LNCaP clone FGC (cell line): Measurements from ENCODE around the gene STUB1.

Experiments used
- DNase-seq: peaks from one replicate; pipeline ENCODE4 v3.0.0-alpha.2; 2011; ENCODE audit warnings: low read depth
- H3K4me3 ChIP-seq: 2 replicates; pipeline ENCODE4 v1.5.1; 2011; ENCODE audit warnings: mild to moderate bottlenecking, low read depth, low read length, control low read depth
- TF ChIP-seq, protein P1 (sequence below): IDR thresholded peaks from 2 replicates; pipeline ENCODE4 v1.5.1; 2012; ENCODE audit warnings: mild to moderate bottlenecking; ENCODE audit not compliant: control insufficient read depth, insufficient read depth; ENCODE audit errors: extremely low read depth

The STUB1 gene

DNA sequence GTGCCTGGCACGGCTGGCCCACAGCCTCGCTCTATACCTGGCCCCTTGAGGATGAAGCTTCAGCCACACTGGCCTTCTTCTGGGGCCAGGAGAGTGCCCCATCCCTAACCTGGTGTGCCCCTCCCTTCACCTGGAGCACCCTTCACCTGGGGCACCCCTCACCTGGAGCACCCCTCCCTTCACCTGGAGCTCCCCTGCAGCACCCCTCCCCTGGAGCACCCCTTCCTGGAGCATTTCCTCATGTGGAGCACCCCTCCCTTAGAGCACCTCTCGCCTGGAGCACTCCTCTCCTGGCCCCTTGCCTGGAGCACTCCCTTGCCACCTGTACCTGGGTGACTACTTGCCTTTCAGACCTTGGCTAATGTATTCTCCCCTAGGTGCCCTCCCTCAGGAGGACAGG, 27.8 kb downstream of the STUB1 start:
- no peak for DNase-seq
- TF ChIP-seq, protein P1, sequence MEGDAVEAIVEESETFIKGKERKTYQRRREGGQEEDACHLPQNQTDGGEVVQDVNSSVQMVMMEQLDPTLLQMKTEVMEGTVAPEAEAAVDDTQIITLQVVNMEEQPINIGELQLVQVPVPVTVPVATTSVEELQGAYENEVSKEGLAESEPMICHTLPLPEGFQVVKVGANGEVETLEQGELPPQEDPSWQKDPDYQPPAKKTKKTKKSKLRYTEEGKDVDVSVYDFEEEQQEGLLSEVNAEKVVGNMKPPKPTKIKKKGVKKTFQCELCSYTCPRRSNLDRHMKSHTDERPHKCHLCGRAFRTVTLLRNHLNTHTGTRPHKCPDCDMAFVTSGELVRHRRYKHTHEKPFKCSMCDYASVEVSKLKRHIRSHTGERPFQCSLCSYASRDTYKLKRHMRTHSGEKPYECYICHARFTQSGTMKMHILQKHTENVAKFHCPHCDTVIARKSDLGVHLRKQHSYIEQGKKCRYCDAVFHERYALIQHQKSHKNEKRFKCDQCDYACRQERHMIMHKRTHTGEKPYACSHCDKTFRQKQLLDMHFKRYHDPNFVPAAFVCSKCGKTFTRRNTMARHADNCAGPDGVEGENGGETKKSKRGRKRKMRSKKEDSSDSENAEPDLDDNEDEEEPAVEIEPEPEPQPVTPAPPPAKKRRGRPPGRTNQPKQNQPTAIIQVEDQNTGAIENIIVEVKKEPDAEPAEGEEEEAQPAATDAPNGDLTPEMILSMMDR = no peak
- H3K4me3 ChIP-seq = no peak overlapping the region

GRCh38 chr16:708959-709358, 28.7 kb downstream of the STUB1 start:
- no peak overlapping the region for H3K4me3 ChIP-seq
- TF ChIP-seq, protein P1 = no peak
- no peak for DNase-seq

GRCh38 chr16:709566-710499, 29.6 kb downstream of the STUB1 start:
- TF ChIP-seq, protein P1 = no peak
- H3K4me3 ChIP-seq = no peak overlapping the region

DNA sequence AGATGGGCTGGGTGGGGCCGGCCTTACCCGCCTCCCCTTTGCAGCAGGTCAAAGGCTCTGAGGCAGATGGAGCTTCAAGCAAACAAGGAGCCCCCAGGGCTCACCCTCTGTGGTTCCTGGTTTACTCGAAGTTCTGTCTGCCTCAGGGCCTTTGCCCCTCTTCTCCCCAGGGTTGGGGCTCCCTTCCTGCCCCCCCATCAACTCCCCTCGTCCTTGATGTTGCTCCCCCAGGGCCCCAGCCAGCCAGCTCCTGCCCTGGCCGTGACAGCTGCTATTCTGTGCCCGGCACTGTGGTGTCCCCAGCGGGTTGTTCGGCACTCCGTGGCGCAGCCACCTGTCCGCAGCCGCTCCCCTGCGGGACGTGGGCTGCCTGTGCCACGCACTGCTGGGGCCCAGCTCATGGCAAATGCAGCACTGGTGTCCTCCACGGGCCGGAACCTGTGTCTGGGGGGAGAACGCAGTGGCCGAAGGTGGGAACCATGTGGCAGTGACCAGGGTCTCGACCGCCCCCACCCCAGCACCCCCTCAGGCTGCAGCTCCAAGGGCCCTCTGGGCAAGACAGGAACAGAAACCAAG, 30.4 kb downstream of the STUB1 start:
- TF ChIP-seq, protein P1 = no peak
- no peak overlapping the region for H3K4me3 ChIP-seq
- no peak for DNase-seq

More at GRCh38 chr16:709566-710499, 29.6 kb downstream of the STUB1 start:
- DNase-seq = no peak

GRCh38 chr16:711084-711483, 30.9 kb downstream of the STUB1 start:
- H3K4me3 ChIP-seq = no peak overlapping the region
- TF ChIP-seq, protein P1 = no peak
- no peak for DNase-seq

- DNase-seq = no peak
- TF ChIP-seq, protein P1 = peak; percentile 84
- no peak overlapping the region for H3K4me3 ChIP-seq
These were observed 31.5 kb downstream of the STUB1 start for GRCh38 chr16:711548-712320.
